Measurements from ENCODE around the gene ADGRL2. TPM values are rescaled to one million over a fixed set of nuclear protein-coding genes. Genes with fewer than 3 reads are reported as not detected.

The ADGRL2 gene
- total and polyA plus RNA-seq, 2 of the 4 experiments (the other 2 are of a cell fraction): 17.0 to 42.7 TPM

DNA sequence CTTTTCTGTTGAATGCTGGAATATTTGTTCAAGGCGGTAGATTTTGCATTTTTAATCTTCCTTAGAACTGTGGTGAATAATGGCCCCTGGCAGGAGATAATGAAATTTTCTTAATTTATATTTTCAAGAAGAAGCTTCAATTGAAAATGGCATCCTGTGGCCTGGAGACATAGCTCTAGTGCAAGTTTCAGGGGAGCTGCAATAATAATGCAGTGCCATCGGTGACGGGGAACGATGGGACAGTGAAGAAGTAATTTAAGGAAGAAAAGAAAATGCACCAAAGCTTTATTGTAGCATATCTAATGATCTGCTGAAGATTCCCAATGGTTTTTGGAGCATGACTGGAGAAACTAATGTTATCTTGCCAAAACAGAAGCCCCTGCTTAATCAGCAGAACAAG, 128.4 kb downstream of the ADGRL2 start:
- no peak overlapping the region for H4K91ac ChIP-seq (ENCODE audit: insufficient read depth, low read depth, low read length)
- H2AFZ ChIP-seq (replicated peaks; ENCODE audit: low read length, poor library complexity): no peak overlapping the region
- H2BK5ac ChIP-seq (ENCODE audit: low read depth, low read length, poor library complexity, severe bottlenecking): no peak overlapping the region
- DNase-seq: no peak
- H4K5ac ChIP-seq (ENCODE audit: low read depth, low read length): no peak overlapping the region
- no peak overlapping the region for H3K4ac ChIP-seq (ENCODE audit: low read depth, low read length)
- no peak overlapping the region for H3K4me2 ChIP-seq (ENCODE audit: low read depth, low read length)
- H4K8ac ChIP-seq (ENCODE audit: low read depth in 2 of 2, low read length in 2 of 2): no peak overlapping the region
- no TSS peak for BruUV-seq (replicated peaks)
- no peak overlapping the region for H2BK20ac ChIP-seq (ENCODE audit: low read depth, low read length)
- no peak overlapping the region for H3K56ac ChIP-seq (ENCODE audit: extremely low read depth, insufficient read depth, low read length)
- H2BK120ac ChIP-seq (ENCODE audit: low read depth, low read length): no peak overlapping the region
- H3K4me1 ChIP-seq (ENCODE audit: control insufficient read depth, insufficient read depth, low read length): no peaks in the 10 kb centered on the region
- TF ChIP-seq, protein P1, sequence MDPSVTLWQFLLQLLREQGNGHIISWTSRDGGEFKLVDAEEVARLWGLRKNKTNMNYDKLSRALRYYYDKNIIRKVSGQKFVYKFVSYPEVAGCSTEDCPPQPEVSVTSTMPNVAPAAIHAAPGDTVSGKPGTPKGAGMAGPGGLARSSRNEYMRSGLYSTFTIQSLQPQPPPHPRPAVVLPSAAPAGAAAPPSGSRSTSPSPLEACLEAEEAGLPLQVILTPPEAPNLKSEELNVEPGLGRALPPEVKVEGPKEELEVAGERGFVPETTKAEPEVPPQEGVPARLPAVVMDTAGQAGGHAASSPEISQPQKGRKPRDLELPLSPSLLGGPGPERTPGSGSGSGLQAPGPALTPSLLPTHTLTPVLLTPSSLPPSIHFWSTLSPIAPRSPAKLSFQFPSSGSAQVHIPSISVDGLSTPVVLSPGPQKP (IDR thresholded peaks at IDR 0.05; ENCODE audit: borderline replicate concordance, low read depth, low read length): no peak
- no peak overlapping the region for H3K4me3 ChIP-seq (ENCODE audit: insufficient read depth, low read depth, low read length)
- no peaks in the 10 kb centered on the region for H3K36me3 ChIP-seq (ENCODE audit: control insufficient read depth, insufficient read depth, low read length)
- in situ Hi-C loops (cut with MboI; ENCODE audit: low sequenced_read_pairs) (no loop called here), dilution Hi-C loops (cut with HindIII; ENCODE audit: low sequenced_read_pairs, unreplicated experiment) (no loop called here), intact Hi-C loops (cut with micrococcal nuclease) (no loop called here)
- WGBS, 2 experiments (ENCODE audit: extremely low coverage in 2 of 2, insufficient read length in 1 of 2): no CpG with 5 or more reads among the region's 4 CpGs
- no peak overlapping the region for H3K23ac ChIP-seq (ENCODE audit: low read depth, low read length)
- no peak overlapping the region for H3K27ac ChIP-seq (ENCODE audit: insufficient read depth, low read length)
- H3K79me1 ChIP-seq (ENCODE audit: low read depth in 1 of 2, low read length in 2 of 2): no peaks in the 10 kb centered on the region
- H2AK9ac ChIP-seq (replicated peaks; ENCODE audit: low read depth, low read length, poor library complexity): no peak overlapping the region
- no peaks in the 10 kb centered on the region for H3K9me1 ChIP-seq (ENCODE audit: insufficient read depth, low read length)
- no peak overlapping the region for H3K14ac ChIP-seq (replicated peaks; ENCODE audit: low read depth, low read length)
- H2BK15ac ChIP-seq (ENCODE audit: low read depth, low read length): no peak overlapping the region
- ChIA-PET POLR2A (ENCODE audit: unreplicated experiment) (no interaction called here), CTCF (no interaction called here)
- H4K20me1 ChIP-seq (ENCODE audit: insufficient read depth, low read length): no peaks in the 10 kb centered on the region
- ATAC-seq (ENCODE audit: low read depth): no peak
- H3K9me3 ChIP-seq (ENCODE audit: control insufficient read depth, insufficient read depth, low read length): no peaks in the 10 kb centered on the region
- no peak overlapping the region for H2AK5ac ChIP-seq (ENCODE audit: low read depth, low read length)
- H3K18ac ChIP-seq (ENCODE audit: low read depth, low read length): no peak overlapping the region
- H3K27me3 ChIP-seq (ENCODE audit: control insufficient read depth, insufficient read depth, low read length): no peaks in the 10 kb centered on the region
- no peak overlapping the region for H3K9ac ChIP-seq (ENCODE audit: low read depth, low read length)

Data from IMR-90 (cell line).